Measurements from ENCODE around the gene UCK1.

UCK1 gene

DNA sequence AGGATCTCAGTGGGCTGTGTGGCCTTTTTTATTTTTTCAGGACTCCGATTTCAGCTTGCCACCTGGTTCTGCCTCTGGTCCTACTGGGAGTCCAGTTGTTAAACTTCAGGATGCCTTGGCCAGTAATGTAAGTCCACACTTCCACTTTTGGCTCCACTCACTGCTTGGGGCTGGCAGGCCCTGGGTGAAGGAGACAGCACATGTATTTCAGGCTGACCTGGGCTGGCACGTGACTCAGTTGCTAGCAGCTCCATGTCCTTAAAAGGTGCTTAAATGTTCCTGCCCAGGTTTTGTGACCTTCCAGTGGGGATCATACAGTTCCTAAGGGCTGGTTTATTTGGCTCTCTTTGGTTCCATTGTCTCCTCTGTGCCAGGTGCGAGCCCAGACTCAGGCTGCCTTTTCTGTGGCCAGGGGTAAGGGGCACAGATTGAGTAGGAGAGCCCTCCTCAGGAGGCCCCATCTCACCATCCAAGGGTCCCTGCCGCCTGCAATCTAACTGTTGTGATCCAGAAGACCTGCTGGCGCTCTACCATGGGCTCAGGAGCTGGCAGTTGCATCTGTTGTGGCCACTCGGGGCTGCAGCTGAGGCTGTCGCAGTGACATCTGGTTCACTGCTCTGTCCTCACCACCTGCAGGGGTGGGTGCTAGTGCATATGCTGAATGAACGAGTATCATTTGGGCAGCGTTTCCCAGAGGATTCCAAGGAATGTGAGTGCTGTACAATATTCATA, 47.6 kb downstream of the UCK1 start:
- Histone ChIP-seq H2AFZ (ENCODE audit: low read depth) (no peak overlapping the region), H3K27ac (no peak overlapping the region), H3K36me3 (ENCODE audit: insufficient read depth) (peaks cover 6% of the 10 kb centered on the region; the same call in 1 of the 2 replicates), H3K9ac (no peak overlapping the region), H3K4me2 (no peak overlapping the region), H3K79me2 (ENCODE audit: insufficient read depth, low read depth) (no peaks in the 10 kb centered on the region), H3K4me1 (ENCODE audit: low read depth, poor library complexity, severe bottlenecking) (no peaks in the 10 kb centered on the region), H4K20me1 (ENCODE audit: insufficient read depth) (no peaks in the 10 kb centered on the region), H3K4me3 (IDR thresholded peaks at IDR 0.05; ENCODE audit: insufficient read depth, low read depth, low read length) (no peak overlapping the region), H3K27me3 (ENCODE audit: insufficient read depth, low read depth) (no peaks in the 10 kb centered on the region)
- TF ChIP-seq CTCF (conservative IDR thresholded peaks at IDR 0.05; ENCODE audit: low read depth, low read length) = no peak

DNA sequence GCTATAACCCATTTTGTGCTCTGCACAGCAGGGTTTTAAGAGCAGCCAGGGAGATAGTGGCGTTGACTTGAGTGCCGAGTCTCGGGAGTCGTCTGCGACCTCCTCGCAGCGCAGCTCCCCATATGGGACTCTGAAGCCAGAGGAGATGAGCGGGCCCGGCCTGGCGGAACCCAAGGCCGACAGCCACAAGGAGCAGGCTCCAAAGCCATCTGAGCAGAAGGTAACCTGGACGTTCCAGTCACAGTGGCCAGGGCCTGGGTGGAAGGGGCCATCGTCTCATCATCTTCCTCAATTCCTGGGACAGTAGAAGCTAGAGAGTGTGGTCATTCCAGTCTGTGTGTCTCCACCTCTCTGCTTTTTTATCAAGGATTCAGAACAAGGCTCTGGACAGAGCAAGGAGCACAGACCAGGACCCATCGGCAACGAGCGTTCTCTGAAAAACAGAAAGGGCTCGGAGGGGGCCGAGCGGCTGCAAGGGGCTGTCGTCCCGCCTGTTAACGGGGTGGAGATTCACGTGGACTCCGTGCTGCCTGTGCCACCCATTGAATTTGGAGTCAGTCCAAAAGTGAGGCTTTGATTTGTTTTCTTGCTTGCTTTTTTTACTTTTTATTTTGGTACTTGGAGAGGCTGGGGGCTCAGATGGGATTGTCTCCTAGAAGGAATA, 48.6 kb downstream of the UCK1 start:
- Histone ChIP-seq H2AFZ (ENCODE audit: low read depth) (no peak overlapping the region), H3K4me1 (ENCODE audit: low read depth, poor library complexity, severe bottlenecking) (no peaks in the 10 kb centered on the region), H3K27ac (no peak overlapping the region), H3K9ac (no peak overlapping the region), H3K4me2 (no peak overlapping the region), H3K27me3 (ENCODE audit: insufficient read depth, low read depth) (no peaks in the 10 kb centered on the region), H4K20me1 (ENCODE audit: insufficient read depth) (no peaks in the 10 kb centered on the region), H3K79me2 (ENCODE audit: insufficient read depth, low read depth) (no peaks in the 10 kb centered on the region), H3K36me3 (ENCODE audit: insufficient read depth) (peaks cover 10% of the 10 kb centered on the region; the same call in 1 of the 2 replicates), H3K4me3 (IDR thresholded peaks at IDR 0.05; ENCODE audit: insufficient read depth, low read depth, low read length) (no peak overlapping the region)
- TF ChIP-seq CTCF (conservative IDR thresholded peaks at IDR 0.05; ENCODE audit: low read depth, low read length) = no peak

DNA sequence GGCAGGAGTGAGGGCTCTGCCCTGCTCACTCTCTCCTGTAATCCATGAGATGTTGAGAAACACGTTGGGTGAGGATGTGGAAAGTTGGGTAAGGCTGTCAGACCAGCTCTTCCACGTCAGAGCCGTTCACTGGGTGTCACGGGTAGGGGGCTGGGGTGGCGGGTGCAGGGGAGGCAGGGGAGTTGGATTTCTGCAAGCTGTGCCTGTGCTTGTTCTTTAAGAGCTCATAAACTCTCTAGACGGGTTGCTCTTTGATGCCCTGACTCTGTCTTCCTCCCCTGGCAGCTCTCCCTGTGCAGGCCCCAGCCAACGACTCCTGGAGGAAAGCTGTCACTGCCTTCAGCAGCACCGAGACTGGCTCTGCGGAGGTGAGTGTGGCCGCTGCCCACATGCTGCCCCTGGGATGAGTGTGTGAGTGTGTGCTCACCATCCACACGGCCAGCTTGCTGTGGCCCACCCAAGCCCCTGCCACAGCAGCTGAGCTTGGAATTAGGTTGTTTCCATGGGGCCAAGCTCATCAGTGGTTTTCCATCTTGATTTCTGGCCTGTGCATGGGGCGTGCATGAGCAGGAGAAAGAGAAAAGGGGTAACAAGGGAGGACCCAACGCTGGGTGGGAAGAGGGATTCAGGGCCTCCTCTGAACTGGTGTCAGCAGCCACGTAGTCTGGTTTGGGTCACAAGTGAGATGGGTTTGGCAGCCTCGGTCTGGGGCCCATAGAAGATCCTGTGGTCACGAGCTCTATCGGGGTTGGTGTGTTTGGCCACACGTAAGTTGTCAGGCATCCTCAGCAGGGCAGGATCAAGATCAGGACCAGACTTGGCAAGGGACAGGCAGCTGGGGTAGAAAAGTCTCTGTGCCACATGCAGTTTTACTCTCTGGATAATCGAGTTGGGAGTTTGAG, 49.4 kb downstream of the UCK1 start:
- no peak for TF ChIP-seq CTCF (conservative IDR thresholded peaks at IDR 0.05; ENCODE audit: low read depth, low read length)
- H3K4me1 ChIP-seq (ENCODE audit: low read depth, poor library complexity, severe bottlenecking) = no peaks in the 10 kb centered on the region
- H3K79me2 ChIP-seq (ENCODE audit: insufficient read depth, low read depth) = no peaks in the 10 kb centered on the region
- H3K4me3 ChIP-seq (IDR thresholded peaks at IDR 0.05; ENCODE audit: insufficient read depth, low read depth, low read length) = no peak overlapping the region
- H3K9ac ChIP-seq = no peak overlapping the region
- H3K27ac ChIP-seq = no peak overlapping the region
- no peak overlapping the region for H2AFZ ChIP-seq (ENCODE audit: low read depth)
- no peaks in the 10 kb centered on the region for H3K27me3 ChIP-seq (ENCODE audit: insufficient read depth, low read depth)
- H3K36me3 ChIP-seq (ENCODE audit: insufficient read depth) = peaks cover 12% of the 10 kb centered on the region; the same call in 1 of the 2 replicates
- no peaks in the 10 kb centered on the region for H4K20me1 ChIP-seq (ENCODE audit: insufficient read depth)
- no peak overlapping the region for H3K4me2 ChIP-seq

DNA sequence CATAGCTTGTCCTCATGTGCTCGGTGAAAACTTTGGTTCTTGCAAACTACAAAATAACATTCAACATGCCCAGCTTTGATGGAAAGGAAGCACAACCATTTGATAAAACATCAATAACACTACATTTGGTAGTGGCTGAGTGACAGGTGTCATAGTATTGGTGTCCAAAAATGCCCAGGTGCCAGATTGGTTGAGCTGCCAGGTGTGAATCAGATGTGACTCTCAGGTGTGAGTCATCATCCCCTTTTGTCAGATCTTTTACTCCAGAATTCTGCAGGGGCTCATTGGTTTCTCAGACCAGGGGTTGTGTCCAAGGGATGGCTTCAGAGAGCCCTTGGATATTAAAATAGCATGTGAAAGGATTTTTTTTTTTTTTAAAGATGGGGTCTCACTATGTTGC, 50.8 kb downstream of the UCK1 start:
- no peak for TF ChIP-seq CTCF (conservative IDR thresholded peaks at IDR 0.05; ENCODE audit: low read depth, low read length)
- Histone ChIP-seq H3K4me1 (ENCODE audit: low read depth, poor library complexity, severe bottlenecking) (no peaks in the 10 kb centered on the region), H3K27ac (no peak overlapping the region), H2AFZ (ENCODE audit: low read depth) (no peak overlapping the region), H3K9ac (no peak overlapping the region), H3K4me3 (IDR thresholded peaks at IDR 0.05; ENCODE audit: insufficient read depth, low read depth, low read length) (no peak overlapping the region), H3K36me3 (ENCODE audit: insufficient read depth) (peaks cover 12% of the 10 kb centered on the region; the same call in 1 of the 2 replicates), H3K4me2 (no peak overlapping the region), H3K27me3 (ENCODE audit: insufficient read depth, low read depth) (no peaks in the 10 kb centered on the region), H3K79me2 (ENCODE audit: insufficient read depth, low read depth) (peaks cover 6% of the 10 kb centered on the region; the same call in 1 of the 2 replicates), H4K20me1 (ENCODE audit: insufficient read depth) (no peaks in the 10 kb centered on the region)

Measured in KMS-11 (cell line).